IPS-18c (cell line): Measurements from ENCODE around the gene SLC35F3.
"Not testable (repeated sequence)": the region's sequence is repeated elsewhere in the genome, so short reads cannot be mapped to it uniquely, and the experiment has no call there.

Experiments
- H3K4me3 ChIP-seq: 2 replicates; pipeline ENCODE4 v1.7.0; 2013; ENCODE audit warnings: low read depth, mild to moderate bottlenecking, low read length, moderate library complexity; ENCODE audit not compliant: insufficient read depth
- H3K9me3 ChIP-seq: one replicate; pipeline ENCODE4 v1.6.1; 2013; ENCODE audit warnings: mild to moderate bottlenecking, low read length, moderate library complexity; ENCODE audit not compliant: control insufficient read depth, insufficient read depth

The SLC35F3 gene

DNA sequence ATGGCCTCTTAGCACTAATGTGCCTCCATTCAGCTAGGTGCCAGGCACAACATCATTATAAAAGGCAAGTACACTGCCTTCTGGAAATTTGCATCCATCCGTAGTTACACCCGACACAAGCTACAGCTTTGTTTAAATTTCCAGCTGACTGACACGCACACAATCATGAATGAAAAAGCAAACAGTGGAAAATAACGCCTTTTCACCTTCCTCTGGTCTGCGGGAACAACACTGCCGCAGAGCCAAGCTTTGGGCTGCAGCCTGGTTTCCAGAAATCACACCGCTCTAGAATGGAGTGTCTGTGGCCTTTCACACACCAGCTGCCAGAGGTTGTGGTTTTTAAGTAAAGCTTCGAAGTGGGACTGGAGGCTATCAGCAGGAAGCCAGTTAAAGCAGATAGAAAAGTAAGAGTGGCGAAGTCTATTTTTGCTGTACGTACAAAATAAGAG is 326.0 kb downstream of the SLC35F3 start:
- Histone ChIP-seq H3K9me3 (no peaks in the 10 kb centered on the region), H3K4me3 (no peak overlapping the region)

DNA sequence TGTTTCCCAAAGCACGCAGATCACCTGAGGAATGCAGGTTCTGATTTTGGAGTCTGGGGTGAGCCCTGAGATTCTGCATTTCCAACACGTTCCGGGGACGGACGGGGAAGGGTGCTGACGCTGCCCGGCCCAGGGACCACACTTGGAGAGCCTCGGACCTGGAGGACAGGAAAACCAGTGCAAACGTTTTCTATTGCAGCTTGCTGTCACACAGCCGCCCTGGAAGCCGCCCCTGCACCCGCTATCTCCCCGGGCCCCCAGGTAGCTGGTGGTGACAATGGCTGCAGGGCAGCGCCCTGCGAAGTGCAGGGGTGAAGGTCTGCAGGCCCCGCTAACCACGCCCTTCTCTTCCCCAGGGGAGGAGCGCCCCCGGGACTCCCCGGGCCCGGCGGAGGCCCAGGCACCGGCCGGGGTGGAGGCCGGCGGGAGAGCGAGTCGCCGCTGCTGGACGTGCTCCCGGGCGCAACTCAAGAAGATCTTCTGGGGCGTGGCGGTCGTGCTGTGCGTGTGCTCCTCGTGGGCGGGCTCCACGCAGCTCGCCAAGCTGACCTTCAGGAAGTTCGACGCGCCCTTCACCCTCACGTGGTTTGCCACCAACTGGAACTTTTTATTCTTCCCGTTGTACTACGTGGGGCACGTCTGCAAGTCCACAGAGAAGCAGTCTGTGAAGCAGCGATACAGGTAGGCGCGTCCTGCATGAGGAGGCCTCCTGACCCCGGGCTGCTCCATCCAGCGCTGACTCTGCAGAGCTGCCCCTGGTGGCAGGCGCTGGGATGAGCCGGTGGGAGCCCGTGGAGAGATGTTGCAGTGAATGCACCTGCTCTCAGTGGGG is 326.8 kb downstream of the SLC35F3 start:
- H3K9me3 ChIP-seq = no peaks in the 10 kb centered on the region

GRCh38 chr1:234231893-234232276 is 327.4 kb downstream of the SLC35F3 start:
- Histone ChIP-seq H3K9me3 (no peaks in the 10 kb centered on the region), H3K4me3 (no peak overlapping the region)

More for the DNA sequence above, 326.8 kb downstream of the SLC35F3 start:
- no peak overlapping the region for H3K4me3 ChIP-seq

GRCh38 chr1:234234199-234234598 is 329.7 kb downstream of the SLC35F3 start:
- Histone ChIP-seq H3K4me3 (no peak overlapping the region), H3K9me3 (no peaks in the 10 kb centered on the region)

DNA sequence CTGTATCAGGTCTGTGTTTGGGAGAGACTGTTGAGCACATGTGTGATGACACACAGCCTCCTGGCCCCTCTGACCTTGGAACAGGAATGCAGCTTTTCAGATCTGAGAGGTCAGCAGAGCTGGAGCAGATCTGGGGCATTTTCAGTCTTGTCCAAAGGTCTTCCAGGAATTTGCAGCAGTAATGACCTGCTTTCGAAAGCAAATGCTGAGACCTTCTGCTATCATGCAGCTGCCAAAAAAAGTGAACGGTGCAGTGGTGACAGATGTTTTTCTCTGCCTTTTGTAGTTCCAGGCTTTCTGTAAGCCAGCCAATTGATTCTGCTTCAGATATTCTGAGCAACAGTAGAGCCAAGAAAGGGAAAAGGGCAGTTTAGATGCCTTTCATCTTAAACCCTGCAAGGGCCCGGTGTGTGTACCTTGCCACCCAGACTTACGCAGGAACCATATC is 331.0 kb downstream of the SLC35F3 start:
- H3K4me3 ChIP-seq = no peak overlapping the region
- H3K9me3 ChIP-seq = no peaks in the 10 kb centered on the region

DNA sequence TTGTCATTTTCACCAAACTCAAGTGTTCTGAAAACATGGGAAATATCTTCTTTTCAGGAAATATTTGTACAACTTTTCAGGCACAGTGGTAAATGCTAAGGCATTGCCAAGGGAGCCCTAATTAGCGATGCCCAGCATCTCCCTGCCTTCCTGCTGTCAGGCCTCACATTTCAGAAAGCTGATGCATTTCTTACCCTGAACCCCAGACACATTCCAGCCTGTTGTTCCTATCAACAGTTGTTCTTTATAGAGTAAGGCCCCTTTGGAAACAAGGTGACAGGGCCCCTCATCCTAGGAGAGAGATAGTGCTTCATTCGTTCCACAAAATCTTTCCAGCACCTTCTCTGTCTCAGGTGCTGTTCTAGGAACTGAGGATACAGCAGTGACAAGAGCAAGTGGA is 332.9 kb downstream of the SLC35F3 start:
- no peaks in the 10 kb centered on the region for H3K9me3 ChIP-seq

GRCh38 chr1:234238060-234238459 is 333.6 kb downstream of the SLC35F3 start:
- no peak overlapping the region for H3K4me3 ChIP-seq
- H3K9me3 ChIP-seq = no peaks in the 10 kb centered on the region

More for the DNA sequence above, 332.9 kb downstream of the SLC35F3 start:
- H3K4me3 ChIP-seq = no peak overlapping the region

DNA sequence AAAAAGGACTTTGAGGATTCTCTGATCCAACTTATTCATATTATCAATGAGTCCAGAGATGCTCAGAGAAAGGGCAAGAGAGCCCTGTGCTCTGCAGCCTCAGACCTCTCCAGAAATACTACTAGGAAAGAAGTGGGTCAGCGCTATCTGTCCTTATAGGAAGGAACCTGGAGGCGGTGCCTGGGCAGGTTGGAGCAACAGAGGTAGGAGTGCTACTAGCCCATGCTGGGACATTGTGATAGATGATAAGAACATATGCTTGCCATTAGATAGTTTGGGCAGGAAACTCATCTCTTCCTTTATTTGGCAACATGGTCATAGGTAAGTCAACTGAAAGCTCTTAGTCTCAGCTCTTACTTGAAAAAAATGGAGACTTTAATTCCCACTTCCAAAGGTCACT is 335.0 kb downstream of the SLC35F3 start:
- Histone ChIP-seq H3K4me3 (no peak overlapping the region), H3K9me3 (no peaks in the 10 kb centered on the region)

DNA sequence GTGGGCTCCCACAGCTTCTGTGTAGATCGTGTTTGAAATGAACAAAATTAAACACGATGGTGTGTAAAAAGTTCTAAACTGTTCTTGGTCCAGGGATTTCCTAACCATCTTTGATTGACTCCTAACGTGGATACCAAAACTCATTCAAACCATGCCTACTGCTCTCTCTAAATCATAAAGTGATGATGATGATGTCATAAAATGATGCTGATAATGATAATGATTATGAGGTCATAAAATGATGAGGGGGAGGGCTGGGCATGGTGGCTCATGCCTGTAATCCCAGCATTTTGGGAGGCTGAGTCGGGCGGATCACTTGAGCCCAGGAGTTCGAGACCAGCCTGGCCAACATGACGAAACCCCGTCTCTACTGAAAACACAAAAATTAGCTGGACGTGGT is 335.5 kb downstream of the SLC35F3 start:
- Histone ChIP-seq H3K9me3 (no peaks in the 10 kb centered on the region), H3K4me3 (no peak overlapping the region)

DNA sequence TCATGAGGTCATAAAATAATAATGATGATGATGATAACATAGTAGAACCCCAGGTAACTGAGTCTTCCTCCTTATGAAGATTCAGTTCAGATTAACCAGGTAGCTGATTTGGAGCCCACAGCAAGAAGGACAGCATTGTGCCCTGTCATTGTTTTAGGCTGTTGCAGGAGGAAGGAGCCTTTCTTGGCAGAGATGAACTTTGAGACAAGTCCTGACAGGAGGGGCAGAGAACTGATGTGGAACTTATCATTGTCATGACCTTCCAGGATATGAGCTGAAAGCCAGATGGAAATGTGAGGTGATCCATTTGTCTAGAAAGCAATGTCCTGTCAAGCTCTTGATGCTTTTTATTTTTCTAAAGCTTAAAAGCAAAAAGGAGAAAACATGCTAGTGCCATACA is 336.2 kb downstream of the SLC35F3 start:
- Histone ChIP-seq H3K9me3 (no peaks in the 10 kb centered on the region), H3K4me3 (no peak overlapping the region)

- H3K9me3 ChIP-seq = no peaks in the 10 kb centered on the region
- no peak overlapping the region for H3K4me3 ChIP-seq
These were observed 337.5 kb downstream of the SLC35F3 start for GRCh38 chr1:234241941-234242490.

GRCh38 chr1:234243521-234244260 is 339.2 kb downstream of the SLC35F3 start:
- H3K4me3 ChIP-seq = no peak overlapping the region
- H3K9me3 ChIP-seq = no peaks in the 10 kb centered on the region

GRCh38 chr1:234244482-234244881 is 340.0 kb downstream of the SLC35F3 start:
- Histone ChIP-seq H3K4me3 (no peak overlapping the region), H3K9me3 (no peaks in the 10 kb centered on the region)

DNA sequence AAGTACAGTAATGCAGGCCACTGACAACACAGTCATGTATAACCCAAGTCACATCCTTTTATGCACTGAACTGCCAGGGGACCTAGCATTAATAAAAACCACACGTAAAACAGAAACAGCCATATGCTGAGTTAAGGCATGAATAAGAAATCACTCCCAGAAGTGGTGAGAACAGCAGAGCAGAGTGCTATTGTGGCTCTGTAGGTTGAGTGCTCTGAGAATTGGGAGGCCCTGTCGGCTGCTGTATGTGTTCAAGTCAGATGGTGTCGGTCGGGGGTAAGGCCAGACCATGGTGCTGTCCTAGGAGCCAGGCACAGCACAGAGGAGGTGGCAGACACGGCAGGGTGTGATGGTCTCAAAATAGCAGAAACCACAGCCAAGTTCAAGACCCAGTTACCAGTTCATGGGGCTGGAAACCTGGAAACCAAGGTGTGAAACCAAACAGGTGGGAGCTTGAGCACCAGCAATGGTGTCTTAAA is 342.2 kb downstream of the SLC35F3 start:
- no peaks in the 10 kb centered on the region for H3K9me3 ChIP-seq
- H3K4me3 ChIP-seq = no peak overlapping the region

DNA sequence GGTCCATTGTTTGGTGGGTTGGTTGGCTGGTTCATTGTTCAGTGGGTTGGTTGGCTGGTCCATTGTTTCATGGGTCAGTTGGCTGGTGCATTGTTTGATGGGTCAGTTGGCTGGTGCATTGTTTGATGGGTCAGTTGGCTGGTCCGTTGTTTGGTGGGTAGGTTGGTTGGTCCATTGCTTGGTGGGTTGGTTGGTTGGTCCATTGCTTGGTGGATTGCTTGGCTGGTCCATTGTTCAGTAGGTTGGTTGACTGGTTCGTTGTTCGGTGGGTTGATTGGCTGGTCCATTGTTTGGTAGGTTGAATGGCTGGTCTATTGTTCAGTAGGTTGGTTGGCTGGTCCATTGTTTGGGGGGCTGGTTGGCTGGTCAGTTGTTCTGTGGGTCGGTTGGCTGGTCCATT is 343.3 kb downstream of the SLC35F3 start:
- not testable (repeated sequence) for H3K4me3 ChIP-seq, H3K9me3 ChIP-seq

DNA sequence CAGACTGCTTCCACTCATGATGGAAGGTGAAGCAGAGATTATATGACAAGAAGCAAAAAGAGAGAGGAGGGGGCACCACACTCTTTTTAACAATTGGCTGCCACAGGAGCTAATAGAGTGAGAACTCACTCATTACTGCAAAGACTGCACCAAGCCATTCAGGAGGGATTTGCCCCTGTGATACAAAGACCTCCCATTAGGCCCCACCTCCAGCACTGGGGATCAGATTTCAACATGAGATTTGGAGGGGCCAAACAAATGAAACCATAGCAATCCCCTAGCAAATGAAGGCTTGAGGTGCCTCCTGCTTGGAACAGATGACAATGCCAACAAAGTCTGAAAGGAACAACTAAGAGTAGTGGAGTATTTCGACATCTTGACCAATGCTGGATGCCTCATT is 346.3 kb downstream of the SLC35F3 start:
- Histone ChIP-seq H3K9me3 (no peaks in the 10 kb centered on the region), H3K4me3 (no peak overlapping the region)

GRCh38 chr1:234253732-234254131 is 349.3 kb downstream of the SLC35F3 start:
- Histone ChIP-seq H3K4me3 (no peak overlapping the region), H3K9me3 (no peaks in the 10 kb centered on the region)

- no peaks in the 10 kb centered on the region for H3K9me3 ChIP-seq
- no peak overlapping the region for H3K4me3 ChIP-seq
These were observed 351.9 kb downstream of the SLC35F3 start for GRCh38 chr1:234256359-234256758.
